Measurements from ENCODE around the gene TMA7. TPM values are rescaled to one million over a fixed set of nuclear protein-coding genes. Genes with fewer than 3 reads are reported as not detected.

Gene TMA7
- total RNA-seq, 1 donor from 2014 or later, result 184 TPM

- peaks cover 15% of the 10 kb centered on the region for H3K4me1 Mint-ChIP-seq (ENCODE audit: low read depth)
- DNase-seq (ENCODE audit: low spot score), result peak; percentile 51
- no peaks in the 10 kb centered on the region for H3K27me3 Mint-ChIP-seq (ENCODE audit: low read depth)
- no peaks in the 10 kb centered on the region for H3K9me3 Mint-ChIP-seq (ENCODE audit: low read depth)
- no peak overlapping the region for H3K27ac Mint-ChIP-seq (ENCODE audit: unreplicated experiment)
- TF ChIP-seq, protein P1, sequence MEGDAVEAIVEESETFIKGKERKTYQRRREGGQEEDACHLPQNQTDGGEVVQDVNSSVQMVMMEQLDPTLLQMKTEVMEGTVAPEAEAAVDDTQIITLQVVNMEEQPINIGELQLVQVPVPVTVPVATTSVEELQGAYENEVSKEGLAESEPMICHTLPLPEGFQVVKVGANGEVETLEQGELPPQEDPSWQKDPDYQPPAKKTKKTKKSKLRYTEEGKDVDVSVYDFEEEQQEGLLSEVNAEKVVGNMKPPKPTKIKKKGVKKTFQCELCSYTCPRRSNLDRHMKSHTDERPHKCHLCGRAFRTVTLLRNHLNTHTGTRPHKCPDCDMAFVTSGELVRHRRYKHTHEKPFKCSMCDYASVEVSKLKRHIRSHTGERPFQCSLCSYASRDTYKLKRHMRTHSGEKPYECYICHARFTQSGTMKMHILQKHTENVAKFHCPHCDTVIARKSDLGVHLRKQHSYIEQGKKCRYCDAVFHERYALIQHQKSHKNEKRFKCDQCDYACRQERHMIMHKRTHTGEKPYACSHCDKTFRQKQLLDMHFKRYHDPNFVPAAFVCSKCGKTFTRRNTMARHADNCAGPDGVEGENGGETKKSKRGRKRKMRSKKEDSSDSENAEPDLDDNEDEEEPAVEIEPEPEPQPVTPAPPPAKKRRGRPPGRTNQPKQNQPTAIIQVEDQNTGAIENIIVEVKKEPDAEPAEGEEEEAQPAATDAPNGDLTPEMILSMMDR (IDR thresholded peaks at IDR 0.05), result no peak
- peaks cover 46% of the 10 kb centered on the region for H3K36me3 Mint-ChIP-seq (ENCODE audit: low read depth)
- H3K4me3 Mint-ChIP-seq (ENCODE audit: unreplicated experiment), result no peak overlapping the region
Observed at GRCh38 chr3:48406443-48407431, 33.3 kb upstream of the TMA7 start.

DNA sequence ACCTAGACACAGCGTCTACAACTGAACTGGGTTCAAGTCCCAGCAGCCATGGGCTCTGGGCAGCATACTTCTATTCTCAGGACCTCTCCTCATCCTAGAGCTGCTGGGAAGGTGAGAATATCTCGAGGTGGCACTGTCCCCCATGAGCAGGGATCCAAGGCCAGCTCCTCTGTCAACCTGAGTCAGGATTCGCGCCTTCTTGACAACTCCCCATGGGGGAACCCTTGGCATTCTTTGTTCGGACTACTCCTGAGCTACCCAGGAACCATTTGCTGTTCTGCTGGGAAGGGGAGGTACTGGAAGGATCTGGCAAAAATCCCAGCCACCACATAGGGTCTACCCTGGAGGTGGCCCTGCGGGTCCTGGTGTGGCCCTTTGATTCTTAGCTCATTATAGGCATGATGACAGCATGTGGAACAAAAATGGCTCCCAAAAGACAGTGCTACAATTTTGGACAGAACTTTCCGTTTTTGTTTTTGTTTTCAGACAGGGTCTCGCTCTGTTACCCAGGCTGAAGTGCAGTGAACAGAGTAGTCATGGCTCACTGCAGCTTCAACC lies 32.4 kb upstream of the TMA7 start:
- Mint-ChIP-seq H3K4me1 (ENCODE audit: low read depth) (peaks cover 7% of the 10 kb centered on the region), H3K9me3 (ENCODE audit: low read depth) (no peaks in the 10 kb centered on the region), H3K27me3 (ENCODE audit: low read depth) (no peaks in the 10 kb centered on the region), H3K36me3 (ENCODE audit: low read depth) (peaks cover 49% of the 10 kb centered on the region), H3K4me3 (ENCODE audit: unreplicated experiment) (no peak overlapping the region), H3K27ac (ENCODE audit: unreplicated experiment) (no peak overlapping the region)
- DNase-seq (ENCODE audit: low spot score), result peak; percentile 44
- TF ChIP-seq, protein P1 (IDR thresholded peaks at IDR 0.05), result no peak

- no peaks in the 10 kb centered on the region for H3K9me3 Mint-ChIP-seq (ENCODE audit: low read depth)
- H3K36me3 Mint-ChIP-seq (ENCODE audit: low read depth), result peaks cover 53% of the 10 kb centered on the region
- no peaks in the 10 kb centered on the region for H3K27me3 Mint-ChIP-seq (ENCODE audit: low read depth)
- TF ChIP-seq, protein P1 (IDR thresholded peaks at IDR 0.05), result peak; percentile 19
- DNase-seq (ENCODE audit: low spot score), result peak; percentile 62
- no peak overlapping the region for H3K27ac Mint-ChIP-seq (ENCODE audit: unreplicated experiment)
- H3K4me3 Mint-ChIP-seq (ENCODE audit: unreplicated experiment), result no peak overlapping the region
- H3K4me1 Mint-ChIP-seq (ENCODE audit: low read depth), result no peaks in the 10 kb centered on the region
Observed at GRCh38 chr3:48408823-48409281, 31.2 kb upstream of the TMA7 start.

GRCh38 chr3:48409291-48410201 lies 30.5 kb upstream of the TMA7 start:
- H3K9me3 Mint-ChIP-seq (ENCODE audit: low read depth), result no peaks in the 10 kb centered on the region
- H3K36me3 Mint-ChIP-seq (ENCODE audit: low read depth), result peaks cover 56% of the 10 kb centered on the region
- H3K27me3 Mint-ChIP-seq (ENCODE audit: low read depth), result no peaks in the 10 kb centered on the region
- TF ChIP-seq, protein P1 (IDR thresholded peaks at IDR 0.05), result no peak
- H3K27ac Mint-ChIP-seq (ENCODE audit: unreplicated experiment), result no peak overlapping the region
- H3K4me1 Mint-ChIP-seq (ENCODE audit: low read depth), result no peaks in the 10 kb centered on the region
- DNase-seq (ENCODE audit: low spot score), result peak; percentile 78
- H3K4me3 Mint-ChIP-seq (ENCODE audit: unreplicated experiment), result no peak overlapping the region

Data from chondrocyte (in vitro differentiated cells).